Measurements from ENCODE around the gene TEX101. TPM values are rescaled to one million over a fixed set of nuclear protein-coding genes. Genes with fewer than 3 reads are reported as not detected.

Gene TEX101
- total RNA-seq, 1 experiment from 2014 or later = not detected

GRCh38 chr19:43429395-43429794, 14.7 kb downstream of the TEX101 start:
- Histone ChIP-seq H3K4me2 (no peak overlapping the region), H3K4me3 (no peak overlapping the region), H3K9me2 (ENCODE audit: insufficient read depth) (no peaks in the 10 kb centered on the region), H3K9me3 (ENCODE audit: insufficient read depth, low read depth) (no peaks in the 10 kb centered on the region), H3K36me3 (ENCODE audit: low read depth) (no peaks in the 10 kb centered on the region), H3K27ac (no peak overlapping the region), H4K20me1 (ENCODE audit: insufficient read depth) (no peaks in the 10 kb centered on the region), H3F3A (ENCODE audit: insufficient read depth, low read depth) (peaks cover 42% of the 10 kb centered on the region), H3K79me2 (ENCODE audit: low read depth) (no peaks in the 10 kb centered on the region), H2AFZ (no peak overlapping the region), H3K27me3 (ENCODE audit: insufficient read depth, low read depth) (no peaks in the 10 kb centered on the region), H3K4me1 (replicated peaks; ENCODE audit: insufficient read depth) (peaks cover 47% of the 10 kb centered on the region)
- CTCF ChIA-PET = interaction anchor here (0.6 kb wide), 1 partner anchor 8 kb away, joined by 3 read pairs; no protein-coding TSS in a partner anchor
- TF ChIP-seq EZH2 (IDR thresholded peaks at IDR 0.05; ENCODE audit: low read depth) (no peak), CTCF (conservative IDR thresholded peaks at IDR 0.05) (no peak)
- DNase-seq = no peak
- POLR2A ChIA-PET (ENCODE audit: unreplicated experiment) = no interaction called here
- BruUV-seq (replicated peaks) = no TSS peak
- intact Hi-C loops (cut with micrococcal nuclease; ENCODE audit: unreplicated experiment) = loop anchor here (10.0 kb wide), 1 partner anchor 155 kb away; no protein-coding TSS in a partner anchor

GRCh38 chr19:43430142-43430710, 15.5 kb downstream of the TEX101 start:
- TF ChIP-seq CTCF (conservative IDR thresholded peaks at IDR 0.05) (peak; percentile 37), EZH2 (IDR thresholded peaks at IDR 0.05; ENCODE audit: low read depth) (no peak)
- CTCF ChIA-PET = no interaction called here
- Histone ChIP-seq H3K4me2 (no peak overlapping the region), H2AFZ (no peak overlapping the region), H3K9me3 (ENCODE audit: insufficient read depth, low read depth) (no peaks in the 10 kb centered on the region), H4K20me1 (ENCODE audit: insufficient read depth) (no peaks in the 10 kb centered on the region), H3F3A (ENCODE audit: insufficient read depth, low read depth) (peaks cover 35% of the 10 kb centered on the region), H3K27me3 (ENCODE audit: insufficient read depth, low read depth) (no peaks in the 10 kb centered on the region), H3K4me1 (replicated peaks; ENCODE audit: insufficient read depth) (peaks cover 38% of the 10 kb centered on the region), H3K27ac (peak overlapping the region; percentile 0; the same call in 1 of the 2 replicates), H3K9me2 (ENCODE audit: insufficient read depth) (no peaks in the 10 kb centered on the region), H3K36me3 (ENCODE audit: low read depth) (no peaks in the 10 kb centered on the region), H3K79me2 (ENCODE audit: low read depth) (no peaks in the 10 kb centered on the region), H3K4me3 (no peak overlapping the region)
- peak; percentile 36 to 62 for DNase-seq
- intact Hi-C loops (cut with micrococcal nuclease; ENCODE audit: unreplicated experiment) = loop anchor here (5.0 to 10.0 kb wide), 4 partner anchors 165 to 382 kb away; partner anchors contain the start of genes IRGQ and ZNF576
- no TSS peak for BruUV-seq (replicated peaks)
- POLR2A ChIA-PET (ENCODE audit: unreplicated experiment) = interaction anchor here (0.6 kb wide), 1 partner anchor 33 kb away, joined by 3 read pairs; no protein-coding TSS in a partner anchor

- TF ChIP-seq EZH2 (IDR thresholded peaks at IDR 0.05; ENCODE audit: low read depth) (no peak), CTCF (conservative IDR thresholded peaks at IDR 0.05) (no peak)
- ChIA-PET POLR2A (ENCODE audit: unreplicated experiment) (interaction anchor here (0.6 kb wide), 1 partner anchor 32 kb away, joined by 3 read pairs; no protein-coding TSS in a partner anchor), CTCF (interaction anchor here (0.6 kb wide), 1 partner anchor 110 kb away, joined by 3 read pairs; no protein-coding TSS in a partner anchor)
- H3K4me1 ChIP-seq (replicated peaks; ENCODE audit: insufficient read depth) = peaks cover 32% of the 10 kb centered on the region
- no peaks in the 10 kb centered on the region for H4K20me1 ChIP-seq (ENCODE audit: insufficient read depth)
- no peaks in the 10 kb centered on the region for H3K36me3 ChIP-seq (ENCODE audit: low read depth)
- H3K4me2 ChIP-seq = no peak overlapping the region
- peaks cover 33% of the 10 kb centered on the region for H3F3A ChIP-seq (ENCODE audit: insufficient read depth, low read depth)
- H3K27ac ChIP-seq = no peak overlapping the region
- BruUV-seq (replicated peaks) = no TSS peak
- no peaks in the 10 kb centered on the region for H3K9me3 ChIP-seq (ENCODE audit: insufficient read depth, low read depth)
- no peaks in the 10 kb centered on the region for H3K9me2 ChIP-seq (ENCODE audit: insufficient read depth)
- no peak for DNase-seq
- intact Hi-C loops (cut with micrococcal nuclease; ENCODE audit: unreplicated experiment) = loop anchor here (5.0 to 10.0 kb wide), 4 partner anchors 164 to 381 kb away; partner anchors contain the start of genes IRGQ and ZNF576
- H2AFZ ChIP-seq = no peak overlapping the region
- H3K79me2 ChIP-seq (ENCODE audit: low read depth) = no peaks in the 10 kb centered on the region
- H3K27me3 ChIP-seq (ENCODE audit: insufficient read depth, low read depth) = no peaks in the 10 kb centered on the region
- H3K4me3 ChIP-seq = no peak overlapping the region
Observed at GRCh38 chr19:43430976-43431375, 16.3 kb downstream of the TEX101 start.
